GM21619 (cell line): ENCODE data around the gene AAK1.
"Not testable (repeated sequence)": the region's sequence is repeated elsewhere in the genome, so short reads cannot be mapped to it uniquely, and the experiment has no call there.

ENCODE experiments used
- ATAC-seq: cut with Tn5 transposase; IDR thresholded peaks from one replicate; pipeline ENCODE4 v1.9.1; 2021; ENCODE audit not compliant: unreplicated experiment

Gene AAK1

GRCh38 chr2:69643602-69644505, at the start of gene AAK1:
Gene AAK1, minus strand, starts transcription at chr2:69643739. Its CDS starts 699 bp downstream, at chr2:69643040.
- ATAC-seq, result peak; percentile 37

DNA sequence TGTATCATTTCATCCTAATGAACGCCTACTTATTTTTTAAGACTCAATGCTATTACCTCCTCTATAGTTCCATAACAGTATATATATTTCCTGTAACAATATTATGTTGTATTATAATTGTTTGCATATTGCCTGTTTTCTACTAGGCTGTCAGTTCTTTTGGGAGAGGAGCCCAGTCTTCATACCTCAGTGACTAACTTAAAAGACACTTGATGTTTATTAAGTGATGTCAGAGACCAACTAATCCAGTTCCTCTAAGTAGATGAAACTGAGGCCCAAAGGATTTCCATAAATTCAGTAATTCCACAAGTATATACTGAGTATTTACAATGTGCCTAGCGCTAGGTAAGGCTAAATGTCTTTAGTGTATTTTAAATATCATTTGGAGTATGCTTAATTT, 48.9 kb upstream of the AAK1 start:
- no peak for ATAC-seq

- ATAC-seq, result no peak
Measured at GRCh38 chr2:69689969-69690368, 46.4 kb upstream of the AAK1 start.

GRCh38 chr2:69689466-69689865, 45.9 kb upstream of the AAK1 start:
- no peak for ATAC-seq

DNA sequence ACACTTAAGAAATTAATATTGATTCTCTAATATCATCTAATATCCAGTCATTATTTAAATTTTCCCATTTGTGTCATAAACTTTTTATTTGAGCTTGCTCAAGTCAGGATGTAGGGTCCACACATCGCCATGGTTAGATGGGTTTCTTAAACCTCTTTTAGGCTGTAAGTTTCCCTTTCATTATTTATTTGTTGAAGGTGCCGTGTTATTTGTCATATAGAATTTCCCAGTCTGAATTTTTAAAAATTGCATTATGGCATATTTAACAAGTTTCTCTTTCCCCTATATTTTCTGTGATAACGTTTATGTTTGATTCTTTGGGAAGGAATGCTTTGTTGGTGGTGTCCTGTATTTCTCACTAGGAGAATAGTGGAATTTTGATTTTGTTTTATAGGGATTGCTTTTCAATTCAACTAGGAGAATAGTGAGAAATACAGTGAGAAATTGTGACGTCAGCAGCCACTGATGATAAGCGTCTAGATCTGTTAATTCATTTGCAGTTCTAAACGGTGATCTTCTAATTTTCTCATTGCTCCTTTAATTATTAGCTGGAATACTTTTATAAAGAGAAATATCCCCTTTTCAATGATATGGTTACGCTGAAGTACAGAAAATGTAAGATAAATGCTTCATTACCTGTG, 44.6 kb upstream of the AAK1 start:
- no peak for ATAC-seq

DNA sequence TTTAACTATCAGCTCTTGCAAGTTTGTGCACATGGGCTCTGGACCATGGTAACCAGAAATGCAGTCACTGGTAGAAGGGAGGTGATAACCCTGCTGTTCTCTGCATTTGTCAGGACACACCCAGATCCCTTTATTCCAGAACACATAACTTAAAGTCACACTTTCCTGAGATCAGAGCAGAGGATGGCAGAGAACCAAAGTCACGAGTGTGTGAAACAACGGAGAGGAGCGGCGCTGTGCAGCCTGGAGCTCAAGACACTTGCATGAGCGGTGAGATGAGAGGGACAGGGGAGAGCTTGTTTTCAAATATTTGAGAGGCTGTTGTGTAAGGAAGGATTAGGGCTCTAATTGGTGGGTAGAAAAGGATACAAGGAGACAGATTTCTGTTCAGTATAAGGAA, 43.3 kb upstream of the AAK1 start:
- no peak for ATAC-seq

GRCh38 chr2:69685321-69686048, 41.9 kb upstream of the AAK1 start:
- ATAC-seq, result peak; percentile 68

GRCh38 chr2:69683170-69683971, 39.8 kb upstream of the AAK1 start:
- ATAC-seq, result no peak

- no peak for ATAC-seq
Measured at GRCh38 chr2:69682525-69682924, 39.0 kb upstream of the AAK1 start.

- no peak for ATAC-seq
Measured at GRCh38 chr2:69680001-69680675, 36.6 kb upstream of the AAK1 start.

GRCh38 chr2:69677914-69678313, 34.4 kb upstream of the AAK1 start:
- ATAC-seq, result no peak

DNA sequence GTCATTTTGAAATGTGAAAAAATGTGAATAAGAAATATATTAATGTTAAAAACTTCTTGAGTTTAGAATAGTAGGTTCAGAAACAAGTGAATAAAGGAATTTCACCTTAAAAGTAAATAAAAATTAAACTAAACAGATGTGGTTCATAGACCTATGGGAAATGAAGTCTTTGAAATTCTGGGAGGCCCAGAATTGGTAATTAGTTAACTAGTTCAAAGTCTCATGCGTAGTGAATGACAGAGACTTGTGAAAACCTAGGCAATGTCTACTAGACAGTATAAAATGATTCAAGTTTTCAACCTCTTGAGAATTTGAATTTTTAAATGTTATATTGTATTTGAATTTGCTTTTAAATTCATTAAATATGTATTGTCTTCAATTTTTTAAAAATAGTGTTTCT, 32.6 kb upstream of the AAK1 start:
- ATAC-seq, result no peak

DNA sequence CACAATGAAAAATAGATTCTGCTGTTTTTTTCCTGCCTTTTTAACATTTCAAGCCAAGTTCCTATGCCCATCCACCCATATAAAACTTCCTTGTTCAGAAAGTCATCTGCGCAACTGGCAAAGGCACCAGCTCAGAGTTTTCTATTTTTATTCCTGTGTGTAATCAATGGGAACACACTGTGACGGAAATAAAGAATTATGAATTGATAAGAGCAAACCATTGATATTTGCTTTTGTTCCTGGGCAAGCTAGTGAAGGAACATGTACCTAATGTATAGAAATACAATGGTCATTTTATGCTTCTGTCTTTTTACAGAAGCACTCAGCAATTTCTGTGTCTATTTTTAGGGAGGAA, 30.8 kb upstream of the AAK1 start:
- ATAC-seq, result no peak

DNA sequence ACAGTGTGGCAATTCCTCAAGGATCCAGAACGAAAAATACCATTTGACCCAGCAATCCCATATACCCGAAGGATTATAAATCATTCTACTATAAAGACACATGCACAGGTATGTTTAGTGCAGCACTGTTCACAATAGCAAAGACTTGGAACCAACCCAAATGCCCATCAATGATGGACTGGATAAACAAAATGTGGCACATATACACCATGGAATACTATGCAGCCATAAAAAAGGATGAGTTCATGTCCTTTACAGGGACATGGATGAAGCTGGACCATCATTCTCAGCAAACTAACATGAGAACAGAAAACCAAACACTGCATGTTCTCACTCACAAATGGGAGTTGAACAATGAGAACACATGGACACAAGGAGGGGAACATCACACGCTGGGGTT, 29.6 kb upstream of the AAK1 start:
- ATAC-seq, result not testable (repeated sequence)

DNA sequence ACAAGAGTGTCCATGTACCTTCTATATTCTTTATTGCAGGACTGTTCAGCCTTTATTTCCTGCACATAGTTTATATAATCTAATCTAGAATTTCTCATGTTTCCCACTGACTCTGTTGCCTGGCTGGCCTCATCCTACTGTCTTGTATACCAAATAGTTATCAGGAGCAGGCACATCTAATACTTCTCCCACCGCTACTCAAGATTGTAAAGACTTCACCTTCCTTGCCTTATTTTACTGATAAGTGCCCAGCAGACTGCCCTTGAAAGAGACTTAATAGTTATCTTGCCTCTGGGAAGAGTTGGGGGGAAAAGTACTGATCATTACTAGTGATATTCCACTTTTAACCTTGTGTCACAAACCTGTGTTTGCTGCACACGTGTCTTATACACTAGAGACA, 26.1 kb upstream of the AAK1 start:
- ATAC-seq, result no peak

DNA sequence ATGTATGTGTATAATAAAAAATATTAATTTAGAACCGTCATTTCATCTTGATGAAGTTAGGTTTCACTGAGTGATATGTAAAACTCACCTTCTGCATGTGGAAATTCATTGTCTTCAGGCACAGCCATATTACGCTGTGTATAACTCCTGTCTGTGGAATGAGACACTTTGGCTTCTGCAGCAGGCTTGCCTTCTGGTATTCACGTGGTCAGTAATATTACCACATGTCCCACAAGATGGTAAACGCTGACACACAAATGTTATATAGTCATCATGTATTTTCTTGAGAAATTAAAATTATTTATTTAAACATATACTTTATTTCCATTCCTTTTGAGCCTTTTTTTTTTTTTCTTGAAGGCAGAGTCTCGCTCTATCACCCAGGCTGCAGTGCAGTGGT, 25.1 kb upstream of the AAK1 start:
- no peak for ATAC-seq

- no peak for ATAC-seq
Measured at GRCh38 chr2:69667805-69668382, 24.4 kb upstream of the AAK1 start.

- ATAC-seq, result no peak
Measured at GRCh38 chr2:69665152-69665551, 21.6 kb upstream of the AAK1 start.

DNA sequence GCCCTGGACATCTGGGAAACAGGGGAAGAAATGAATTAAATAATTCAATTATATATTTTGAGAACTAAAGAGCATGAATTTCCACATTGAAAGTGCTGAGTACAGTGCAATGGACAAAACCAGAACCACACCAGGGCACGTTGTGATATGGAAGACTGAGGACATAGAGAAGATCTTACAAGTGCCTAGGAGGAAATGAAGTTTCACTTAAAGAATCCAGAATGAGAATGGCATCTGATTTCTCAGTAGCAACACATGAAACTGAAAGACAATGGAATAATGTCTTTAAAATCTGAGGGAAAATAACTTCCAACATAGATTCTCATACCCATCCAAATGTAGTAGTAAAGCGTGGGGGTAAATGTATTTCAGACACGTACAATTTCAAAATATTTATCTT, 20.3 kb upstream of the AAK1 start:
- ATAC-seq, result no peak

DNA sequence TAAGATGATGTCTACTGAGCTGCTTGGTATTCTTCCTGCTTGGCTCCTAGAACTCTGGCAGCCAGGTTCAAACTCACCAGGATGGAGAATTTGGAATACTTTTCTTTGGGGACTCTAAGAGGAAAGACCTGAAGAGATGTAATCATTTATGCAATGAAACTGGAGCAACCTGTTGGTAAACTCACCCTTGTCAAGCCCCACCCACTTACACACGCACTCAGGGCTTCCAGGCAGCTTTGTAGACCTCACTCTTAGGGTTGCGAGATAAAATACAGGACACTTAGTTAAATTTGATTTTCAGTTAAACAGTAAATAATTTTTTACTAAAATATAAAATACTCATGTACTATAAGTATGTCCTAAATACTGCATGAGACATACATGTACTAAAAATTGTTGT, 19.0 kb upstream of the AAK1 start:
- not testable (repeated sequence) for ATAC-seq
